K562 (cell line): Measurements from ENCODE around the gene COA7. TPM values are rescaled to one million over a fixed set of nuclear protein-coding genes. Genes with fewer than 3 reads are reported as not detected.

ENCODE experiments used
- ARID2 ChIP-seq: fragments of 450-650 bp; IDR thresholded peaks from 2 replicates; pipeline ENCODE4 v1.6.1; 2017; ENCODE audit warnings: antibody characterized with exemption, mild to moderate bottlenecking
- CBX3 ChIP-seq, 2 experiments: IDR thresholded peaks; 1 replicate in 1 of 2; 2 replicates in 1 of 2; pipeline ENCODE4 v1.6.1; 2012; ENCODE audit warnings: inconsistent platforms in 2 of 2, low read length in 2 of 2, borderline replicate concordance in 1 of 2, control low read depth in 1 of 2
- FIP1L1 ChIP-seq: fragments of 200-400 bp; formaldehyde crosslinking; IDR thresholded peaks from 2 replicates; pipeline ENCODE4 v1.6.1; 2018; ENCODE audit warnings: mild to moderate bottlenecking, low read depth, low read length; ENCODE audit not compliant: poor library complexity, severe bottlenecking
- GATA2 ChIP-seq: sonication (generic); formaldehyde crosslinking; IDR thresholded peaks from 2 replicates; pipeline ENCODE4 v1.4.0; 2020; ENCODE audit warnings: mild to moderate bottlenecking, missing genetic modification reagents
- HDAC2 ChIP-seq: fragments of 450-650 bp; IDR thresholded peaks from 2 replicates; pipeline ENCODE4 v1.6.1; 2016; ENCODE audit warnings: mild to moderate bottlenecking
- HEY1 ChIP-seq: fragments of 250-450 bp; sonication (Bioruptor Pico); IDR thresholded peaks from 2 replicates; pipeline ENCODE4 v1.5.0; 2020; ENCODE audit warnings: mild to moderate bottlenecking, moderate library complexity, borderline replicate concordance
- KLF1 ChIP-seq: fragments of 450-650 bp; IDR thresholded peaks from 2 replicates; pipeline ENCODE4 v1.6.1; 2016; ENCODE audit warnings: missing genetic modification characterization, missing compliant biosample characterization
- KLF13 ChIP-seq: fragments of 450-650 bp; IDR thresholded peaks from 2 replicates; pipeline ENCODE4 v1.6.1; 2016; ENCODE audit warnings: missing genetic modification characterization, low read depth, mild to moderate bottlenecking, missing compliant biosample characterization, moderate library complexity, borderline replicate concordance
- MTF1 ChIP-seq: fragments of 250-450 bp; sonication (Bioruptor Pico); IDR thresholded peaks from 2 replicates; pipeline ENCODE4 v1.9.0; 2021; ENCODE audit warnings: moderate library complexity, mild to moderate bottlenecking, inconsistent platforms, borderline replicate concordance
- NCOA6 ChIP-seq: fragments of 450-650 bp; IDR thresholded peaks from 2 replicates; pipeline ENCODE4 v1.6.1; 2017; ENCODE audit warnings: mild to moderate bottlenecking
- POLR3A ChIP-seq: IDR thresholded peaks from 2 replicates; pipeline ENCODE4 v1.6.1; 2011; ENCODE audit warnings: borderline replicate concordance, mild to moderate bottlenecking, moderate library complexity; ENCODE audit not compliant: insufficient read length, insufficient read depth; ENCODE audit errors: extremely low read depth
- POU5F1 ChIP-seq: fragments of 150-350 bp; IDR thresholded peaks from 2 replicates; pipeline ENCODE4 v1.6.1; 2014; ENCODE audit warnings: borderline replicate concordance, low read length, low read depth, mild to moderate bottlenecking; ENCODE audit not compliant: partially characterized antibody
- RBM17 ChIP-seq: fragments of 200-400 bp; formaldehyde crosslinking; IDR thresholded peaks from 2 replicates; pipeline ENCODE4 v1.6.1; 2017; ENCODE audit warnings: low read depth, mild to moderate bottlenecking, low read length, borderline replicate concordance
- RBM39 ChIP-seq: fragments of 200-400 bp; formaldehyde crosslinking; optimal IDR thresholded peaks from 2 replicates; pipeline ENCODE3; 2018; ENCODE audit warnings: low read depth, low read length
- SMARCC2 ChIP-seq: fragments of 450-650 bp; IDR thresholded peaks from 2 replicates; pipeline ENCODE4 v1.6.1; 2017; ENCODE audit warnings: antibody characterized with exemption, moderate library complexity, mild to moderate bottlenecking, low read depth
- polyA plus RNA-seq, 8 experiments: library from polyadenylated mRNA; depleted of rRNA in 4 of 8; stranded (reverse) in 5 of 8; unstranded in 3 of 8; fragments of >200 nt; fragmentation: Nextera tagmentation in 2 of 8; fragmentation: Illumina TruSeq in 1 of 8; extraction: Ambion mirVana in 2 of 8; extraction: Trizol in 1 of 8; gene quantifications; 2 replicates each; pipeline versions ENCODE4 v1.2.1 to v1.2.3, GENCODE V29; 2011 to 2014; ENCODE audit warnings: inconsistent platforms in 1 of 8, missing spikeins in 1 of 8
- total RNA-seq, 7 experiments: library from RNA; depleted of rRNA in 6 of 7; stranded (reverse); fragments of >200 nt in 6 of 7; fragmentation: Illumina TruSeq in 2 of 7; extraction: Trizol in 2 of 7; gene quantifications; 2 replicates each; pipeline versions ENCODE4 v1.2.1 to v1.2.3, GENCODE V29; 2011 to 2021; ENCODE audit warnings: low replicate concordance in 1 of 7
- TF ChIP-seq, protein P1 (sequence below): fragments of 250-450 bp; sonication (Bioruptor Pico); IDR thresholded peaks from 2 replicates; pipeline ENCODE4 v1.4.0; 2020
- TF ChIP-seq, protein P2 (sequence below): IDR thresholded peaks from 2 replicates; pipeline ENCODE4 v1.6.1; 2011; ENCODE audit warnings: borderline replicate concordance, low read depth, mild to moderate bottlenecking, moderate library complexity, low read length; ENCODE audit not compliant: insufficient read depth, poor library complexity, severe bottlenecking
- TF ChIP-seq, protein P3 (sequence below): fragments of 250-450 bp; sonication (Bioruptor Pico); IDR thresholded peaks from 2 replicates; pipeline ENCODE4 v1.5.0; 2021

The COA7 gene
- total and polyA plus RNA-seq, 9 of the 15 experiments (the other 6 are each of a cell fraction or from before 2014, with no cell fraction given), result 19.4 to 82.8 (median 51.0) TPM

DNA sequence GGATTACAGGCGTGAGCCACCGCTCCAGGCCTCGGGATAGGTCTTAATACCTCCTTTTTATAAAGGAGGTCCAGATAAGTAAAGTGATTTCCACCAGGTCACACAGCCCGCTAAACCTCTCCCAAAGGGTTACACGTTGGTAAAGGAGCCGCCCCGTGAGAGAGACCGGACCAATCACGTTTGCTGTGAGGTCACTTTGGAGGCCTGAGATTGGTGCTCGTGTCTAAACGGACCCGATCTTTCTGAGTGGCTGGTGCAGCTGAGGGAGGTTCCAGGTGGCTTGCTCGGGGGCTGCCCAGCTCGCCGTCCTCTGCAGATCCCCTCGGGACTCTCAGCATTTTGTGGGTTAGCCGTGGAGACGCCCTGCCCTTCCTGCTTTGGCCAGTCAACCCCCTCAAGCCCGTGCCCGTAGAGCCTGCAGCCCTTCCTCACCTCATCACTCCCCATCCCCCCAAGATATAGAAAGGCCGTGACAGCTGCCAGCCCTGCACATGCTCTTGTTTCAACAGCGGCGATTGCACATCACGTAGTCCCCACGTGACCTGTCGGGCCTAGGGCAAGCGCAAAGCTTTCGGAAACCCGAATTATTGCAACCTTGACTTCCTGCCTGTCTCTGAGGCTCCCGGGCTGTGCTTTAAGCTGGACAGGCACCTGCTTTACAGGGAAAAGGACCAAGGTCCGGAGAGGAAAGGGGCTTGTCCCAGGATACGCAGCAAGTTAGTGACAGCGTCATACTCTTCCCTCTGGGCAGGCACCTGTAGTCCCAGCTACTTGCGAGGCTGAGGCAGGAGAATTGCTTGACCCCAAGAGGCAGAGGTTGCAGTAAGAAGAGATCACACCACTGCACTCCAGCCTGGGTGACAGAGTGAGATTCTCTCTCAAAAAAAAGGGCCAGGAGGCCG lies 5.0 kb upstream of the COA7 start (continued):
- TF ChIP-seq GATA2, result no peak
- TF ChIP-seq, protein P1, sequence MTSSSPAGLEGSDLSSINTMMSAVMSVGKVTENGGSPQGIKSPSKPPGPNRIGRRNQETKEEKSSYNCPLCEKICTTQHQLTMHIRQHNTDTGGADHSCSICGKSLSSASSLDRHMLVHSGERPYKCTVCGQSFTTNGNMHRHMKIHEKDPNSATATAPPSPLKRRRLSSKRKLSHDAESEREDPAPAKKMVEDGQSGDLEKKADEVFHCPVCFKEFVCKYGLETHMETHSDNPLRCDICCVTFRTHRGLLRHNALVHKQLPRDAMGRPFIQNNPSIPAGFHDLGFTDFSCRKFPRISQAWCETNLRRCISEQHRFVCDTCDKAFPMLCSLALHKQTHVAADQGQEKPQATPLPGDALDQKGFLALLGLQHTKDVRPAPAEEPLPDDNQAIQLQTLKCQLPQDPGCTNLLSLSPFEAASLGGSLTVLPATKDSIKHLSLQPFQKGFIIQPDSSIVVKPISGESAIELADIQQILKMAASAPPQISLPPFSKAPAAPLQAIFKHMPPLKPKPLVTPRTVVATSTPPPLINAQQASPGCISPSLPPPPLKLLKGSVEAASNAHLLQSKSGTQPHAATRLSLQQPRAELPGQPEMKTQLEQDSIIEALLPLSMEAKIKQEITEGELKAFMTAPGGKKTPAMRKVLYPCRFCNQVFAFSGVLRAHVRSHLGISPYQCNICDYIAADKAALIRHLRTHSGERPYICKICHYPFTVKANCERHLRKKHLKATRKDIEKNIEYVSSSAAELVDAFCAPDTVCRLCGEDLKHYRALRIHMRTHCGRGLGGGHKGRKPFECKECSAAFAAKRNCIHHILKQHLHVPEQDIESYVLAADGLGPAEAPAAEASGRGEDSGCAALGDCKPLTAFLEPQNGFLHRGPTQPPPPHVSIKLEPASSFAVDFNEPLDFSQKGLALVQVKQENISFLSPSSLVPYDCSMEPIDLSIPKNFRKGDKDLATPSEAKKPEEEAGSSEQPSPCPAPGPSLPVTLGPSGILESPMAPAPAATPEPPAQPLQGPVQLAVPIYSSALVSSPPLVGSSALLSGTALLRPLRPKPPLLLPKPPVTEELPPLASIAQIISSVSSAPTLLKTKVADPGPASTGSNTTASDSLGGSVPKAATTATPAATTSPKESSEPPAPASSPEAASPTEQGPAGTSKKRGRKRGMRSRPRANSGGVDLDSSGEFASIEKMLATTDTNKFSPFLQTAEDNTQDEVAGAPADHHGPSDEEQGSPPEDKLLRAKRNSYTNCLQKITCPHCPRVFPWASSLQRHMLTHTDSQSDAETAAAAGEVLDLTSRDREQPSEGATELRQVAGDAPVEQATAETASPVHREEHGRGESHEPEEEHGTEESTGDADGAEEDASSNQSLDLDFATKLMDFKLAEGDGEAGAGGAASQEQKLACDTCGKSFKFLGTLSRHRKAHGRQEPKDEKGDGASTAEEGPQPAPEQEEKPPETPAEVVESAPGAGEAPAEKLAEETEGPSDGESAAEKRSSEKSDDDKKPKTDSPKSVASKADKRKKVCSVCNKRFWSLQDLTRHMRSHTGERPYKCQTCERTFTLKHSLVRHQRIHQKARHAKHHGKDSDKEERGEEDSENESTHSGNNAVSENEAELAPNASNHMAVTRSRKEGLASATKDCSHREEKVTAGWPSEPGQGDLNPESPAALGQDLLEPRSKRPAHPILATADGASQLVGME (CRISPR knock-in tag), result no peak
- TF ChIP-seq NCOA6, result no peak
- TF ChIP-seq FIP1L1, result no peak
- no peak for TF ChIP-seq MTF1 (CRISPR knock-in tag)
- no peak for TF ChIP-seq ARID2
- TF ChIP-seq KLF13 (tag), result no peak
- TF ChIP-seq, protein P2, sequence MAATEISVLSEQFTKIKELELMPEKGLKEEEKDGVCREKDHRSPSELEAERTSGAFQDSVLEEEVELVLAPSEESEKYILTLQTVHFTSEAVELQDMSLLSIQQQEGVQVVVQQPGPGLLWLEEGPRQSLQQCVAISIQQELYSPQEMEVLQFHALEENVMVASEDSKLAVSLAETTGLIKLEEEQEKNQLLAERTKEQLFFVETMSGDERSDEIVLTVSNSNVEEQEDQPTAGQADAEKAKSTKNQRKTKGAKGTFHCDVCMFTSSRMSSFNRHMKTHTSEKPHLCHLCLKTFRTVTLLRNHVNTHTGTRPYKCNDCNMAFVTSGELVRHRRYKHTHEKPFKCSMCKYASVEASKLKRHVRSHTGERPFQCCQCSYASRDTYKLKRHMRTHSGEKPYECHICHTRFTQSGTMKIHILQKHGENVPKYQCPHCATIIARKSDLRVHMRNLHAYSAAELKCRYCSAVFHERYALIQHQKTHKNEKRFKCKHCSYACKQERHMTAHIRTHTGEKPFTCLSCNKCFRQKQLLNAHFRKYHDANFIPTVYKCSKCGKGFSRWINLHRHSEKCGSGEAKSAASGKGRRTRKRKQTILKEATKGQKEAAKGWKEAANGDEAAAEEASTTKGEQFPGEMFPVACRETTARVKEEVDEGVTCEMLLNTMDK, result no peak
- TF ChIP-seq RBM17, result no peak
- no peak for TF ChIP-seq POLR3A
- TF ChIP-seq, protein P3, sequence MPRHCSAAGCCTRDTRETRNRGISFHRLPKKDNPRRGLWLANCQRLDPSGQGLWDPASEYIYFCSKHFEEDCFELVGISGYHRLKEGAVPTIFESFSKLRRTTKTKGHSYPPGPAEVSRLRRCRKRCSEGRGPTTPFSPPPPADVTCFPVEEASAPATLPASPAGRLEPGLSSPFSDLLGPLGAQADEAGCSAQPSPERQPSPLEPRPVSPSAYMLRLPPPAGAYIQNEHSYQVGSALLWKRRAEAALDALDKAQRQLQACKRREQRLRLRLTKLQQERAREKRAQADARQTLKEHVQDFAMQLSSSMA, result no peak
- peak; percentile 97 for TF ChIP-seq HDAC2
- no peak for TF ChIP-seq SMARCC2
- peak; percentile 61; the same call in 1 of the 2 replicates for TF ChIP-seq KLF1 (tag)
- TF ChIP-seq CBX3 (IDR thresholded peaks at IDR 0.05; ENCODE audit: borderline replicate concordance in 1 of 2, low read length in 2 of 2), result peak in 1 of 2 experiments; percentile 65; a peak in 1 of 3 replicates
- TF ChIP-seq HEY1 (CRISPR knock-in tag), result no peak
- TF ChIP-seq POU5F1, result no peak
- no peak for TF ChIP-seq RBM39
